Mesenchymal stem cell (in vitro differentiated cells and primary cell): Measurements from ENCODE around the gene CIAO1.

Experiments used
- DNase-seq: peaks from one replicate; pipeline ENCODE4 v3.0.0-alpha.2; 2013
- H2AFZ ChIP-seq: one replicate; pipeline ENCODE4 v1.6.1; 2013; ENCODE audit warnings: low read depth, mild to moderate bottlenecking, control low read depth, inconsistent platforms, low read length, moderate library complexity
- H2AK5ac ChIP-seq: 2 replicates; pipeline ENCODE4 v1.6.1; 2013; ENCODE audit warnings: low read length, moderate library complexity, mild to moderate bottlenecking, inconsistent platforms; ENCODE audit not compliant: severe bottlenecking
- H2BK120ac ChIP-seq: one replicate; pipeline ENCODE4 v1.6.1; 2013; ENCODE audit warnings: low read depth, mild to moderate bottlenecking, inconsistent platforms, low read length, moderate library complexity
- H2BK12ac ChIP-seq, 2 experiments: one replicate each; pipeline ENCODE4 v1.6.1; 2013; ENCODE audit warnings: inconsistent platforms in 2 of 2, low read length in 2 of 2, mild to moderate bottlenecking in 2 of 2, moderate library complexity in 2 of 2, control low read depth in 1 of 2
- H2BK15ac ChIP-seq: one replicate; pipeline ENCODE4 v1.6.1; 2013; ENCODE audit warnings: mild to moderate bottlenecking, low read depth, inconsistent platforms; ENCODE audit not compliant: poor library complexity, severe bottlenecking
- H2BK5ac ChIP-seq: 2 replicates; pipeline ENCODE4 v1.6.1; 2013; ENCODE audit warnings: low read depth, mild to moderate bottlenecking, low read length, control low read depth, inconsistent platforms; ENCODE audit not compliant: poor library complexity, severe bottlenecking
- H3K14ac ChIP-seq, 2 experiments: one replicate each; pipeline ENCODE4 v1.6.1; 2013; ENCODE audit warnings: inconsistent platforms in 2 of 2, low read length in 2 of 2, control low read depth in 1 of 2, mild to moderate bottlenecking in 1 of 2, moderate library complexity in 1 of 2
- H3K18ac ChIP-seq, 2 experiments: one replicate each; pipeline ENCODE4 v1.6.1; 2013; ENCODE audit warnings: inconsistent platforms in 2 of 2, low read length in 2 of 2, control low read depth in 1 of 2, low read depth in 1 of 2, mild to moderate bottlenecking in 1 of 2
- H3K23ac ChIP-seq, 2 experiments: one replicate each; pipeline ENCODE4 v1.6.1; 2013; ENCODE audit warnings: inconsistent platforms in 2 of 2, low read length in 2 of 2, mild to moderate bottlenecking in 2 of 2, moderate library complexity in 2 of 2, control low read depth in 1 of 2
- H3K27ac ChIP-seq: 2 replicates; pipeline ENCODE4 v1.5.1; 2013; ENCODE audit warnings: mild to moderate bottlenecking, moderate library complexity, low read length, control low read depth, inconsistent platforms; ENCODE audit not compliant: poor library complexity, severe bottlenecking
- H3K27me3 ChIP-seq, 2 experiments: 2 replicates each; pipeline versions ENCODE4 v1.6.1 to v1.7.0; 2013; ENCODE audit warnings: low read length in 2 of 2, mild to moderate bottlenecking in 2 of 2, moderate library complexity in 2 of 2, control low read depth in 1 of 2, inconsistent platforms in 1 of 2; ENCODE audit not compliant: control insufficient read depth in 1 of 2, insufficient read depth in 1 of 2
- H3K36me3 ChIP-seq, 2 experiments: 2 replicates each; pipeline versions ENCODE4 v1.6.1 to v1.7.0; 2013; ENCODE audit warnings: low read length in 2 of 2, control low read depth in 1 of 2, inconsistent platforms in 1 of 2, low read depth in 1 of 2, mild to moderate bottlenecking in 1 of 2; ENCODE audit not compliant: insufficient read depth in 2 of 2, control insufficient read depth in 1 of 2
- H3K4ac ChIP-seq, 2 experiments: one replicate each; pipeline ENCODE4 v1.6.1; 2013; ENCODE audit warnings: inconsistent platforms in 2 of 2, low read length in 2 of 2, mild to moderate bottlenecking in 2 of 2, moderate library complexity in 2 of 2, control low read depth in 1 of 2, low read depth in 1 of 2
- H3K4me1 ChIP-seq: 2 replicates; pipeline ENCODE4 v1.6.1; 2013; ENCODE audit warnings: low read depth, low read length, control low read depth; ENCODE audit not compliant: control insufficient read depth, insufficient read depth
- H3K4me2 ChIP-seq: 2 replicates; pipeline ENCODE4 v1.6.1; 2013; ENCODE audit warnings: low read length, mild to moderate bottlenecking, inconsistent platforms; ENCODE audit not compliant: poor library complexity, severe bottlenecking
- H3K4me3 ChIP-seq, 2 experiments: 2 replicates each; pipeline versions ENCODE4 v1.5.1 to v1.7.0; 2013; ENCODE audit warnings: low read length in 2 of 2, mild to moderate bottlenecking in 2 of 2, control low read depth in 1 of 2, low read depth in 1 of 2; ENCODE audit not compliant: insufficient read depth in 1 of 2
- H3K79me1 ChIP-seq: replicated peaks from 2 replicates; pipeline ENCODE4 v1.6.1; 2013; ENCODE audit warnings: mild to moderate bottlenecking, control low read depth, low read length, inconsistent platforms; ENCODE audit not compliant: poor library complexity, severe bottlenecking
- H3K9ac ChIP-seq: 2 replicates; pipeline ENCODE4 v1.7.0; 2013; ENCODE audit warnings: mild to moderate bottlenecking, low read length, moderate library complexity
- H3K9me3 ChIP-seq: 2 replicates; pipeline ENCODE4 v1.7.0; 2013; ENCODE audit warnings: mild to moderate bottlenecking, low read length; ENCODE audit not compliant: control insufficient read depth
- H4K8ac ChIP-seq: one replicate; pipeline ENCODE4 v1.6.1; 2013; ENCODE audit warnings: inconsistent platforms, mild to moderate bottlenecking, low read length, moderate library complexity
- H4K91ac ChIP-seq: one replicate; pipeline ENCODE4 v1.6.1; 2013; ENCODE audit warnings: mild to moderate bottlenecking, low read length, inconsistent platforms
- WGBS: methylation state at CpG from one replicate; pipeline ENCODE4 v1.1.7; 2013; ENCODE audit warnings: mixed read lengths; 5-methylcytosine and 5-hydroxymethylcytosine counted together

CIAO1 gene

GRCh38 chr2:96315005-96315399, 49.0 kb downstream of the CIAO1 start:
- Histone ChIP-seq H3K14ac (no peak overlapping the region), H2BK5ac (no peak overlapping the region), H3K27me3 (no peaks in the 10 kb centered on the region), H4K91ac (no peak overlapping the region), H3K4me1 (peaks cover 3% of the 10 kb centered on the region), H3K9me3 (no peaks in the 10 kb centered on the region), H3K23ac (no peak overlapping the region), H3K79me1 (no peaks in the 10 kb centered on the region), H3K4me2 (no peak overlapping the region), H3K4me3 (no peak overlapping the region), H2BK12ac (no peak overlapping the region), H2AK5ac (no peak overlapping the region), H3K4ac (no peak overlapping the region), H4K8ac (no peak overlapping the region), H2AFZ (no peak overlapping the region), H3K18ac (no peak overlapping the region), H3K27ac (no peak overlapping the region), H3K36me3 (no peaks in the 10 kb centered on the region), H3K9ac (no peak overlapping the region), H2BK120ac (no peak overlapping the region), H2BK15ac (no peak overlapping the region)
- 68% methylated on average over 3 of the region's 3 CpGs for whole genome bisulfite sequencing
- DNase-seq, result no peak

GRCh38 chr2:96315400-96316071, 49.5 kb downstream of the CIAO1 start:
- Histone ChIP-seq H3K4me2 (no peak overlapping the region), H2BK15ac (peak overlapping the region; percentile 34), H3K4ac (no peak overlapping the region), H3K79me1 (no peaks in the 10 kb centered on the region), H3K4me1 (peaks cover 3% of the 10 kb centered on the region), H2AK5ac (no peak overlapping the region), H3K9ac (peak overlapping the region; percentile 25), H4K8ac (peak overlapping the region; percentile 59), H3K14ac (no peak overlapping the region), H3K27me3 (peaks cover 0 to 2% of the 10 kb centered on the region in 2 experiments), H4K91ac (no peak overlapping the region), H3K18ac (no peak overlapping the region), H3K23ac (no peak overlapping the region), H3K9me3 (no peaks in the 10 kb centered on the region), H2BK12ac (peak overlapping the region in 1 of 2 experiments; percentile 26), H3K27ac (no peak overlapping the region), H2AFZ (peak overlapping the region; percentile 36), H2BK5ac (no peak overlapping the region), H2BK120ac (no peak overlapping the region), H3K36me3 (no peaks in the 10 kb centered on the region), H3K4me3 (no peak overlapping the region)
- WGBS, result 75% methylated on average over 7 of the region's 7 CpGs
- peak; percentile 53 for DNase-seq

GRCh38 chr2:96316999-96317398, 51.0 kb downstream of the CIAO1 start:
- H3K36me3 ChIP-seq, result no peaks in the 10 kb centered on the region
- no peak overlapping the region for H3K4ac ChIP-seq
- H2BK12ac ChIP-seq, result no peak overlapping the region
- H4K8ac ChIP-seq, result no peak overlapping the region
- H3K23ac ChIP-seq, result no peak overlapping the region
- no peaks in the 10 kb centered on the region for H3K9me3 ChIP-seq
- peaks cover 6 to 9% of the 10 kb centered on the region in 2 experiments for H3K27me3 ChIP-seq
- H2BK5ac ChIP-seq, result no peak overlapping the region
- no peak overlapping the region for H3K9ac ChIP-seq
- H3K4me2 ChIP-seq, result no peak overlapping the region
- H4K91ac ChIP-seq, result no peak overlapping the region
- no peak for DNase-seq
- H2AK5ac ChIP-seq, result no peak overlapping the region
- H3K27ac ChIP-seq, result no peak overlapping the region
- H3K4me1 ChIP-seq, result peaks cover 12% of the 10 kb centered on the region
- H2BK120ac ChIP-seq, result no peak overlapping the region
- no peak overlapping the region for H3K18ac ChIP-seq
- no peak overlapping the region for H2AFZ ChIP-seq
- no peak overlapping the region for H3K4me3 ChIP-seq
- H3K79me1 ChIP-seq, result no peaks in the 10 kb centered on the region
- no peak overlapping the region for H2BK15ac ChIP-seq
- H3K14ac ChIP-seq, result no peak overlapping the region

- Histone ChIP-seq H3K36me3 (no peaks in the 10 kb centered on the region), H3K9ac (no peak overlapping the region), H3K23ac (no peak overlapping the region), H2AK5ac (no peak overlapping the region), H3K4ac (no peak overlapping the region), H4K8ac (peak overlapping the region; percentile 13), H3K14ac (no peak overlapping the region), H3K27ac (no peak overlapping the region), H3K9me3 (no peaks in the 10 kb centered on the region), H3K79me1 (no peaks in the 10 kb centered on the region), H3K18ac (no peak overlapping the region), H2AFZ (no peak overlapping the region), H3K4me3 (no peak overlapping the region), H3K4me2 (no peak overlapping the region), H2BK15ac (no peak overlapping the region), H3K4me1 (peaks cover 12% of the 10 kb centered on the region), H2BK5ac (no peak overlapping the region), H4K91ac (no peak overlapping the region), H3K27me3 (peaks cover 9 to 11% of the 10 kb centered on the region in 2 experiments), H2BK120ac (no peak overlapping the region), H2BK12ac (no peak overlapping the region)
- WGBS, result 96% methylated on average over 4 of the region's 4 CpGs
- no peak for DNase-seq
These were observed 51.6 kb downstream of the CIAO1 start for GRCh38 chr2:96317584-96317997.
